ENCODE measurements around the gene LCE4A.

The LCE4A gene

DNA sequence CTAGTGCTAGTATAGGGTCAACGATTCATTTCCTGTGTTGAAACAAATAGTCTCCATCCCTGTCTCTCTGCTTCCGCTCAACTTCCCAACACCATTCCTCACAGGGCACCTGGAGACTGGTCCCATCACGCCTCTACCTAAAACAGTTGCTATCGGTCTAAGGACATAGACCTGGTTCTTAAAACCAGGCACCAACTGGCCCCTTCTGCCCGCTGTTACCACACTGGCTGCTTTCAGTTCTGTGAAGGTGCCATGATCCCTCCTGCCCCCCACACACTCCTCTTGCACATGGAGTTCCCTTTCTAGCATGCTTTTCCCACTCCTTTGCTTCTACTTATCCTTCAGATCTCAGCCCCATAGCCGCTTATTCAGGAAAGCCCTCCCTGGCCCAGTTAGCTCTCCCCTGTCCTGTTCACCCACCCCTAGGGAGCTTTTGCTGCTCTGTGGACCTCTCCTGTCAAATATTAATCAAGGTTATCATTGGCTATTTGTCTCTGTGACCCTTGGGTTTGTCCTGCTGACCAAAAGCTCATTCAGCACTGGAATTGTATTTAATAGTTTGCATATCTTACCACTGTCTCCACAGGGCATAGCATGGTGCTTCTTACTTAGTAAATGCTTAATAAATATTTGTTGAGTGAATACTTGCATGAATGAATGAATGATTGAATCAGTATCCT lies 37.9 kb downstream of the LCE4A start:
- FAIRE-seq: no peak

- no peak for FAIRE-seq
Observed at GRCh38 chr1:152747831-152748230, 39.9 kb downstream of the LCE4A start.

DNA sequence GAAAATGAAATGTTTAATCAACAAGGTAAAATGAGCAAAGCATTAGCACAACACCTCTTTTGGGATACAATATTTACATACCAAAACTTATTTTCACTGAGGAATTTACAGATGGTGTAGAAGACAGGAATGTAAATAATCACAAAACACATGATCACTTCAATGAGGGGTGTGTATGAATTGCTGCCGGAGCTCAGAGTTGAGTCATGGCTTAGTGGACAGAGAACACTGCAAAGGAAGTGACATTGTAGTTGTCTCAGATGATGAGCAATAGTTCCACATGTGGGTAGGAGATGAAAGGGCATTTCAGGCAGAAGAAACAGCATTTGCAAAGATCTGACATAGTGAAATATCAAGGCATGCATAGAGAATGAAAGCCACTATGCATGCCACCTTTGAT lies 44.3 kb downstream of the LCE4A start:
- no peak for FAIRE-seq

GRCh38 chr1:152753586-152753985 lies 45.6 kb downstream of the LCE4A start:
- no peak for FAIRE-seq

GRCh38 chr1:152756872-152757271 lies 48.9 kb downstream of the LCE4A start:
- no peak for FAIRE-seq

DNA sequence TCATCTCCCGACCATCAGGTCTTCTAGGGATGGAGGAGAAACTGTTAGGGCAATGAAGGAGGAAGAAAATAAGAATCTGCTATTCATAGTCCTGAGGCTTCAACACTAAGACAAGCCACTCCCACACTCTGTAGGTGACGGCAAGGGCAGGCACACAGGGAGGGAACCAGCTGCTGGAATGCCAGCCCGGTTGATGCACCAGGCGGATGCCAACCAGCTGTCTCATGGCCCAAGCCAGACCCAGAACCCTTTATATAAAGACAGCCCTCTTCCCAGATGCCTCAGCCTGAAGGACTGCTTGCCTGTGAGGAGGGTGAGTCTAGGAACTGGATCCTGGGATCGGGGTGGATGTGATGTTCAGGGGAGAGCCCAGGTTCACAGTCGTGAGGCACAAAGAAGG lies 49.8 kb downstream of the LCE4A start, which contains the start of gene KPRP:
KPRP (plus strand) TSS at position 279 of the 400 bp plus-strand sequence. CDS start 1,564 bp downstream, outside the sequence.
- FAIRE-seq: no peak

DNA sequence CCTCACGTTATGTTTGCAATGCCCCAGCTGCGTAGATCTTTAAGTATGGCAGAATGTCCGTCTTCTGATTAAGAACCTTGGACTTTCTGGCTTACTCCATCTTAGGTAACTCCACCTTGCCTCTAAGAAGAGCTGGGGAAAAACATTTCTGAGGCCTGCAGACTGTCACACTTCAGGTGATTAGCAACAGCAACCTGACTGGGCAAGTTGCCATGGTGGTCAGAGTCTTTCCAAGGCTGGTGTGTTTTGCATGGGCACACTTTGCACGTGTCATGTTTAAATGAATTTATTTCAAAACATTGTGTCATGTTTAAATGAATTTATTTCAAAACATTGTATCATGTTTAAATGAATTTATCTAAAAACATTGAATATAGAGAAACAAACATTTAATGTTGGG lies 50.7 kb downstream of the LCE4A start:
- no peak for FAIRE-seq

Measured in colon (tissue), 2 donors.